Epithelial cell of proximal tubule (primary cell): ENCODE measurements around the gene TNFRSF21. TPM values are rescaled to one million over a fixed set of nuclear protein-coding genes. Genes with fewer than 3 reads are reported as not detected.

Experiments used
- DNase-seq: peaks from one replicate; pipeline ENCODE4 v3.0.0-alpha.2; 2011; ENCODE audit warnings: low read depth
- H3K4me3 ChIP-seq: 2 replicates; pipeline ENCODE4 v1.5.1; 2011; ENCODE audit warnings: low read depth, mild to moderate bottlenecking, low read length
- total RNA-seq: library from RNA; depleted of rRNA; stranded (reverse); fragments of >200 nt; gene quantifications from 2 replicates; pipeline ENCODE4 v1.2.3, GENCODE V29; 2015
- TF ChIP-seq, protein P1 (sequence below): conservative IDR thresholded peaks from 2 replicates; pipeline ENCODE4 v1.5.1; 2012; ENCODE audit warnings: low read depth, mild to moderate bottlenecking, low read length

Gene TNFRSF21
- total RNA-seq, 1 donor from 2014 or later, result 61.3 TPM

DNA sequence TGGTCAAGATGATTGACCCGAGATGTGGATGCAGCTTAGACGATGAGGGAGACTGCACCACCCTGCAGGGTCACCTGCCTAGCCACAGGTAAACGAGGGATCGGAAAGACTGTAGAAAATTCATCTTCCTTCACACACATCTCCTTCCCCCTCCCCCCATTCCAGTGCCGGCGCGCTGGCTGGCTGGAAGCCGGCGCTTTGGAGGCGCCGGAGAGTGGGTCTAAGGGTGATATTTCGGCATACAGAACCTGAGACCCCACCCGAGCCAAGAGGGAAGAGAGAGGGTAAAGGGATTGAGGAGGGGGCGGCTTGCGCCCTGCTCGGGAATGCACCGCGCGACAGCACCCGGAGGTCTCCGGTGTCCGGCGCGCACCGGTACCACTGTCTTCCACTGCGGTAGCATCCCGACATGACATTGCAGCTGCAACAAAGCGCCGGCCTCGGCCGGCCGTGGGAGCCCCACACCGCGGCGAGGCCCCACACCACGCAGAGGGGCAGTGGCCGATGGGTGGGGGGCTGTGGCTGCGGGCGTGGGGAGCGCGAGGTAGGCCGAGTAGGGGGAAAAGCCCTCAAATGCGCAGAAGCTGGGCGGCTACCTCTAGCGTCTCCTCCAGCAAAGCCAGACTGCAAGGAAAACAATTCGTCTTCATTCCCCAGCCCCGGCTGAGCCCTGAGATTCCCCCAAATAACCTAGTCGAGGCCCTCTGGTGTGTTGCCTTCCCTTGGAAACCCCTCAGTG is 984 bp downstream of the TNFRSF21 start:
- DNase-seq, result no peak
- TF ChIP-seq, protein P1, sequence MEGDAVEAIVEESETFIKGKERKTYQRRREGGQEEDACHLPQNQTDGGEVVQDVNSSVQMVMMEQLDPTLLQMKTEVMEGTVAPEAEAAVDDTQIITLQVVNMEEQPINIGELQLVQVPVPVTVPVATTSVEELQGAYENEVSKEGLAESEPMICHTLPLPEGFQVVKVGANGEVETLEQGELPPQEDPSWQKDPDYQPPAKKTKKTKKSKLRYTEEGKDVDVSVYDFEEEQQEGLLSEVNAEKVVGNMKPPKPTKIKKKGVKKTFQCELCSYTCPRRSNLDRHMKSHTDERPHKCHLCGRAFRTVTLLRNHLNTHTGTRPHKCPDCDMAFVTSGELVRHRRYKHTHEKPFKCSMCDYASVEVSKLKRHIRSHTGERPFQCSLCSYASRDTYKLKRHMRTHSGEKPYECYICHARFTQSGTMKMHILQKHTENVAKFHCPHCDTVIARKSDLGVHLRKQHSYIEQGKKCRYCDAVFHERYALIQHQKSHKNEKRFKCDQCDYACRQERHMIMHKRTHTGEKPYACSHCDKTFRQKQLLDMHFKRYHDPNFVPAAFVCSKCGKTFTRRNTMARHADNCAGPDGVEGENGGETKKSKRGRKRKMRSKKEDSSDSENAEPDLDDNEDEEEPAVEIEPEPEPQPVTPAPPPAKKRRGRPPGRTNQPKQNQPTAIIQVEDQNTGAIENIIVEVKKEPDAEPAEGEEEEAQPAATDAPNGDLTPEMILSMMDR, result no peak
- peak overlapping the region; percentile 86 for H3K4me3 ChIP-seq

DNA sequence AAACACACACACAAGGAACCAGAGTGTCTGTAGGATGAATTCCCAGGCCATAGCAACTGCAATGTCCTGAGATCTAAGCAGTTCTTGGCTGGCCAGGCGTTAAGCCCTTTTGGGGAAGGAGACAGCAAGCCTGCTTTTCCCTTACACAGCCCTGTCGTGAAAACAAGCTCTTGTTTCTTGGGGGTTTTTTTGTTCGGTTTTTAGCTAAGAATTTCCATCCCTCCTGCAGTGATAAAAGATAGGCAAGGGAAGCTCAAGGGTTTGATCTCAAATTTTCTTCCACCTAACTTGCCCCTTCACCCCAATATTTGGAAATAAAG is 1.5 kb downstream of the TNFRSF21 start:
- TF ChIP-seq, protein P1, result no peak
- no peak for DNase-seq
- peak overlapping the region; percentile 86 for H3K4me3 ChIP-seq

DNA sequence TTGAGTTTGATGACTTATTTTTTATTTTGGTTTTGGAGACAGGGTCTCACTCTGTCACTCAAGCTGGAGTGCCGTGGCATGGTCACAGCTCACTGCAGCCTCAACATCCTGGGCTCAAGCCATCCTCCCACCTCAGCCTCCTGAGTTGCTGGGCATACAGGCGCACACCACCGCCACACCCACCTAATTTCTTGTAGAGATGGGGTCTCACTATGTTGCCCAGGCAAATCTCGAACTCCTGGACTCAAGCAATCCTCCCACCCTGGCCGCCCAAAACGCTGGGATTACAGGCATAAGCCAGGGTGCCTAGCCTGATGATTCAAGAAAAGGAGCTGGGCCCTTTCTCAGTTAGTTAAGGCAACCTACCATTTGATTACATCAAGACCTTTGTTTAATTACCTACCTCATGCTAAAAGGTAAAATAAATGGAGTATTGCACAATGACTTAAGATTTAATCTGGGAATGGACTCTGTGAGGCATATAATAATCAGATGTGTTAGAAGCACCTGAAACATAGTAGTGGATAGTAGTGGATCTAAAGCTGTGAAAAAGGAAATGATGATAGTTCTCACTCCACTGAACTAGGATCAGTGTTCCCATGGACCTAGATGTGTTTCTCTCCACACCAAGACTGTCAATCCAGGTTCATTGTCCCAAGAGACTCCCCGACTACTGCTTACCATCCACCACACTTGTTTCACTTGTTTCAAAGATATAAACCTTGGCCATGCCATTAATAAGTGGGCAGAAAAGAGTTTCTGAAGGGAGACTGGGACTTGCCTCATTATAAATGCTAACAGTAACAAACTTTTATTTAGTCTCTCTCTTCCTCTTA is 2.1 kb downstream of the TNFRSF21 start:
- no peak for DNase-seq
- peak overlapping the region; percentile 86 for H3K4me3 ChIP-seq
- TF ChIP-seq, protein P1, result no peak

DNA sequence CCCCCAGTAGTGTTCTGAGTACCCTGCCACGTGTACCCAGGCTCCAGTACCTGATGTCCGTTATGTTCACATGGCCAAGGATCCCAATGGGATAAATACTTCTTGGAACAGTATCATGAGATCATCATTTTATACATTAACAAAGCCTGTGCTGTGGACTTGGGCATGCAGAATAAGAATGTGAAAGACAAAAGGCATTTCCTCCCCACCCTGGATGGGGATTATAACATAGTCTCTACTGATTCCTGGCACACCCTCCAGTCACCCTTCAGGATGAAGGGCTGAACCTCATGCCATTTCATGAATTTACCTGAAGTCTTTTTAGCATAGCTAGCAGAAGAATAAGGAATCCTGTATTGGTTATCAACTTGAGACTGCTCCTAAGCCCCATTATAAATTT is 2.8 kb downstream of the TNFRSF21 start:
- H3K4me3 ChIP-seq, result peak overlapping the region; percentile 86

DNA sequence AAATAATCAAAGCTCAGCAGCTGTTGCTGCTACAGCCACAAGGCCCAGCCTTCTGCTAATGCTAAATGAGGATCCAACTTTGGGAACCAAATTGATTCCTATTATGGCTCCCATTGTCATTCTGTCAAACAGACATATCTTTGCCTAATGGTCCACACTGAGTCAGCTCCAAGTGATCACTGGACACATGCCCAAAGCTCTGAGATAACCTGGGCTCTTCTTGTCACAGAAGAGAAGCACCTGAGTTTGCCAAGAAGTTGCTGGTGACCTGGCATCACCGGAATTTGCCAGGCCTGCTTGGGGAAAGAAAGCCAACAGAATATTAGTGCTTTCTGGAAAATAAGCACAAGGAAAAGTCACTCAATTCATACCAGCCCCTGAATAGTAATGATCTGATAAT is 5.8 kb downstream of the TNFRSF21 start:
- TF ChIP-seq, protein P1, result no peak
- DNase-seq, result no peak
- H3K4me3 ChIP-seq, result no peak overlapping the region

More for the DNA sequence above, 2.8 kb downstream of the TNFRSF21 start:
- no peak for DNase-seq
- TF ChIP-seq, protein P1, result no peak

DNA sequence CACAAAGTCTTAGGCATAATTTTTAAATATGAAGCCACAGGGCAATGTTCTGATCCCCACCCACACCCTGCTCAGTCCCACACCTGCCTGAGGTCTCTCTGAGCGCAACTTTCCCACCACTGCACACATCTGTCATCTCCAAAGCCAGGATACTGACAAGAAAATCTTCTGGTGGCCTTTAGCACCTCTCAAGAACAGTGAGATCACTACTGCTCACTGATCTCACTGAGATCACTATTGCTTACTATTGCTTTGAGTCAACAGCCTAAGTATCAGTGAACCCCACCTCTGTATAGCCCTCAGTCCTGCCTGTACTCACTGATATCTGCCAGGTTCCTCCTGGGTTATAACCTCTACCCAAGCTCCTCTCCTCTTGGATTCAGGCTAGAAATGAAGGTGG is 6.4 kb downstream of the TNFRSF21 start:
- no peak for DNase-seq

More for the DNA sequence above, 6.4 kb downstream of the TNFRSF21 start:
- TF ChIP-seq, protein P1, result no peak
- H3K4me3 ChIP-seq, result no peak overlapping the region
